H9 (cell line): Measurements from ENCODE around the gene AREG. TPM values are rescaled to one million over a fixed set of nuclear protein-coding genes. Genes with fewer than 3 reads are reported as not detected.

Source experiments
- DNase-seq: peaks from one replicate; pipeline ENCODE4 v3.0.0-alpha.2; 2017
- H2AFZ ChIP-seq: one replicate; pipeline ENCODE4 v1.6.1; 2013; ENCODE audit warnings: mild to moderate bottlenecking, low read length, control low read depth, moderate library complexity
- H2AK5ac ChIP-seq: 2 replicates; pipeline ENCODE4 v1.6.1; 2013; ENCODE audit warnings: low read length, control low read depth, mixed read lengths; ENCODE audit not compliant: insufficient read length
- H2BK120ac ChIP-seq: one replicate; pipeline ENCODE4 v1.6.1; 2013; ENCODE audit warnings: low read depth, mild to moderate bottlenecking, low read length, control low read depth, inconsistent platforms; ENCODE audit not compliant: poor library complexity, severe bottlenecking
- H2BK12ac ChIP-seq: 2 replicates; pipeline ENCODE4 v1.6.1; 2013; ENCODE audit warnings: low read length, control low read depth, mixed read lengths, low read depth; ENCODE audit not compliant: insufficient read length
- H2BK15ac ChIP-seq: 2 replicates; pipeline ENCODE4 v1.6.1; 2013; ENCODE audit warnings: low read depth, low read length, control low read depth
- H2BK20ac ChIP-seq: one replicate; pipeline ENCODE4 v1.6.1; 2013; ENCODE audit warnings: low read depth, mild to moderate bottlenecking, low read length, control low read depth, inconsistent platforms; ENCODE audit not compliant: poor library complexity, severe bottlenecking
- H2BK5ac ChIP-seq: 2 replicates; pipeline ENCODE4 v1.6.1; 2013; ENCODE audit warnings: low read length, control low read depth, mixed read lengths; ENCODE audit not compliant: insufficient read length
- H3K14ac ChIP-seq: 2 replicates; pipeline ENCODE4 v1.6.1; 2013; ENCODE audit warnings: low read length, control low read depth; ENCODE audit not compliant: insufficient read depth
- H3K18ac ChIP-seq: 2 replicates; pipeline ENCODE4 v1.6.1; 2013; ENCODE audit warnings: low read depth, mild to moderate bottlenecking, mixed read lengths, low read length, control low read depth; ENCODE audit not compliant: insufficient read length
- H3K23ac ChIP-seq: 2 replicates; pipeline ENCODE4 v1.6.1; 2013; ENCODE audit warnings: low read length, control low read depth, mixed read lengths, low read depth; ENCODE audit not compliant: insufficient read length
- H3K23me2 ChIP-seq: 2 replicates; pipeline ENCODE4 v1.6.1; 2013; ENCODE audit warnings: low read depth, mild to moderate bottlenecking, mixed read lengths, low read length, control low read depth; ENCODE audit not compliant: insufficient read length, poor library complexity, severe bottlenecking
- H3K27ac ChIP-seq: 2 replicates; pipeline ENCODE4 v1.5.1; 2013; ENCODE audit warnings: low read length, control low read depth, mixed read lengths, low read depth; ENCODE audit not compliant: insufficient read length
- H3K27me3 ChIP-seq: 2 replicates; pipeline ENCODE4 v1.6.1; 2013; ENCODE audit warnings: low read length, control low read depth, inconsistent platforms; ENCODE audit not compliant: insufficient read depth
- H3K4ac ChIP-seq: 2 replicates; pipeline ENCODE4 v1.6.1; 2013; ENCODE audit warnings: low read depth, mild to moderate bottlenecking, control low read depth, inconsistent platforms, low read length, moderate library complexity
- H3K4me1 ChIP-seq: 2 replicates; pipeline ENCODE4 v1.6.1; 2013; ENCODE audit warnings: low read length, control low read depth, inconsistent platforms; ENCODE audit not compliant: insufficient read depth
- H3K4me2 ChIP-seq: 2 replicates; pipeline ENCODE4 v1.6.1; 2013; ENCODE audit warnings: low read length, control low read depth, mixed read lengths; ENCODE audit not compliant: insufficient read length, insufficient read depth
- H3K56ac ChIP-seq: 2 replicates; pipeline ENCODE4 v1.6.1; 2013; ENCODE audit warnings: low read depth, mild to moderate bottlenecking, mixed read lengths, low read length, control low read depth; ENCODE audit not compliant: insufficient read length
- H3K79me1 ChIP-seq: 2 replicates; pipeline ENCODE4 v1.6.1; 2013; ENCODE audit warnings: low read depth, mild to moderate bottlenecking, moderate library complexity, low read length, control low read depth, inconsistent platforms; ENCODE audit not compliant: insufficient read depth, poor library complexity, severe bottlenecking
- H3K79me2 ChIP-seq: 2 replicates; pipeline ENCODE4 v1.6.1; 2013; ENCODE audit warnings: low read length, control low read depth, inconsistent platforms; ENCODE audit not compliant: insufficient read depth
- H3K9ac ChIP-seq: 2 replicates; pipeline ENCODE4 v1.6.1; 2013; ENCODE audit warnings: low read length, control low read depth, mixed read lengths; ENCODE audit not compliant: insufficient read length; ENCODE audit errors: extremely low read depth
- H3K9me3 ChIP-seq: one replicate; pipeline ENCODE4 v1.6.1; 2013; ENCODE audit warnings: low read depth, low read length, inconsistent platforms; ENCODE audit not compliant: control insufficient read depth
- H3T11ph ChIP-seq: one replicate; pipeline ENCODE4 v1.6.1; 2013; ENCODE audit warnings: mild to moderate bottlenecking, low read length, control low read depth, inconsistent platforms
- H4K20me1 ChIP-seq: one replicate; pipeline ENCODE4 v1.6.1; 2013; ENCODE audit not compliant: control insufficient read depth, insufficient read length, insufficient read depth
- H4K5ac ChIP-seq: 2 replicates; pipeline ENCODE4 v1.6.1; 2013; ENCODE audit warnings: low read depth, mild to moderate bottlenecking, mixed read lengths, low read length, control low read depth; ENCODE audit not compliant: insufficient read length
- H4K8ac ChIP-seq: replicated peaks from 2 replicates; pipeline ENCODE4 v1.6.1; 2013; ENCODE audit warnings: low read length, control low read depth, mixed read lengths, low read depth; ENCODE audit not compliant: insufficient read length
- H4K91ac ChIP-seq: 2 replicates; pipeline ENCODE4 v1.6.1; 2013; ENCODE audit warnings: low read depth, mild to moderate bottlenecking, moderate library complexity, mixed read lengths, low read length, control low read depth; ENCODE audit not compliant: insufficient read length
- H3K27ac Mint-ChIP-seq, 3 experiments: 2 replicates in 2 of 3; 3 replicates in 1 of 3; pipeline ENCODE4 v1.8.0; 2020 to 2021; ENCODE audit warnings: mixed read lengths in 3 of 3, mild to moderate bottlenecking in 1 of 3, moderate library complexity in 1 of 3
- H3K27me3 Mint-ChIP-seq: 2 replicates; pipeline ENCODE4 v1.8.0; 2021; ENCODE audit warnings: low read depth, mild to moderate bottlenecking, moderate library complexity, mixed read lengths
- H3K36me3 Mint-ChIP-seq, 3 experiments: 2 replicates in 2 of 3; 3 replicates in 1 of 3; pipeline ENCODE4 v1.8.0; 2020 to 2021; ENCODE audit warnings: low read depth in 3 of 3, mixed read lengths in 3 of 3; ENCODE audit not compliant: insufficient read depth in 1 of 3
- H3K4me1 Mint-ChIP-seq, 2 experiments: 2 replicates each; pipeline ENCODE4 v1.8.0; 2020; ENCODE audit warnings: mixed read lengths in 2 of 2
- H3K4me3 Mint-ChIP-seq, 2 experiments: 2 replicates in 1 of 2; 3 replicates in 1 of 2; pipeline ENCODE4 v1.8.0; 2020 to 2021; ENCODE audit warnings: mild to moderate bottlenecking in 2 of 2, mixed read lengths in 2 of 2, moderate library complexity in 1 of 2
- H3K9me3 Mint-ChIP-seq, 2 experiments: 2 replicates in 1 of 2; 3 replicates in 1 of 2; pipeline ENCODE4 v1.8.0; 2020; ENCODE audit warnings: mild to moderate bottlenecking in 2 of 2, mixed read lengths in 2 of 2, moderate library complexity in 1 of 2
- WGBS: extraction: QIAGEN DNeasy Blood & Tissue Kit; methylation state at CpG from one replicate; pipeline ENCODE4 v1.1.7; 2013; ENCODE audit warnings: missing lambda C conversion rate, low lambda C conversion rate, mixed read lengths; ENCODE audit not compliant: insufficient read length; ENCODE audit errors: extremely low coverage; 5-methylcytosine and 5-hydroxymethylcytosine counted together
- total RNA-seq: library from RNA; stranded (reverse); gene quantifications from 2 replicates; pipeline ENCODE4 v1.2.1, GENCODE V29; 2021
- TF ChIP-seq, protein P1 (sequence below): fragments of 200-600 bp; sonication (generic); conservative IDR thresholded peaks from 3 replicates; pipeline ENCODE4 v1.8.0; 2021; ENCODE audit warnings: antibody characterized with exemption, mild to moderate bottlenecking

AREG gene
- total RNA-seq, 1 experiment from 2014 or later: 0.28 TPM

GRCh38 chr4:74503580-74503979 is 58.6 kb downstream of the AREG start:
- no peak overlapping the region for H3K9ac ChIP-seq
- H4K8ac ChIP-seq: no peak overlapping the region
- no peak overlapping the region for H3K4ac ChIP-seq
- H4K91ac ChIP-seq: no peak overlapping the region
- no peaks in the 10 kb centered on the region for H3K4me1 ChIP-seq
- no peak overlapping the region for H2BK20ac ChIP-seq
- H3K9me3 ChIP-seq: no peaks in the 10 kb centered on the region
- H3K4me2 ChIP-seq: no peak overlapping the region
- no peak overlapping the region for H2BK5ac ChIP-seq
- H2BK15ac ChIP-seq: no peak overlapping the region
- no peak overlapping the region for H4K5ac ChIP-seq
- Mint-ChIP-seq H3K4me3 (no peak overlapping the region), H3K36me3 (no peaks in the 10 kb centered on the region), H3K27me3 (no peaks in the 10 kb centered on the region), H3K27ac (no peak overlapping the region), H3K9me3 (peaks cover 0 to 4% of the 10 kb centered on the region in 2 experiments; a peak in 2 of 5 replicates), H3K4me1 (no peaks in the 10 kb centered on the region)
- no peak overlapping the region for H3K27ac ChIP-seq
- H2BK12ac ChIP-seq: no peak overlapping the region
- H3K56ac ChIP-seq: no peak overlapping the region
- no peaks in the 10 kb centered on the region for H3K23me2 ChIP-seq
- TF ChIP-seq, protein P1, sequence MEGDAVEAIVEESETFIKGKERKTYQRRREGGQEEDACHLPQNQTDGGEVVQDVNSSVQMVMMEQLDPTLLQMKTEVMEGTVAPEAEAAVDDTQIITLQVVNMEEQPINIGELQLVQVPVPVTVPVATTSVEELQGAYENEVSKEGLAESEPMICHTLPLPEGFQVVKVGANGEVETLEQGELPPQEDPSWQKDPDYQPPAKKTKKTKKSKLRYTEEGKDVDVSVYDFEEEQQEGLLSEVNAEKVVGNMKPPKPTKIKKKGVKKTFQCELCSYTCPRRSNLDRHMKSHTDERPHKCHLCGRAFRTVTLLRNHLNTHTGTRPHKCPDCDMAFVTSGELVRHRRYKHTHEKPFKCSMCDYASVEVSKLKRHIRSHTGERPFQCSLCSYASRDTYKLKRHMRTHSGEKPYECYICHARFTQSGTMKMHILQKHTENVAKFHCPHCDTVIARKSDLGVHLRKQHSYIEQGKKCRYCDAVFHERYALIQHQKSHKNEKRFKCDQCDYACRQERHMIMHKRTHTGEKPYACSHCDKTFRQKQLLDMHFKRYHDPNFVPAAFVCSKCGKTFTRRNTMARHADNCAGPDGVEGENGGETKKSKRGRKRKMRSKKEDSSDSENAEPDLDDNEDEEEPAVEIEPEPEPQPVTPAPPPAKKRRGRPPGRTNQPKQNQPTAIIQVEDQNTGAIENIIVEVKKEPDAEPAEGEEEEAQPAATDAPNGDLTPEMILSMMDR: no peak
- H2BK120ac ChIP-seq: no peak overlapping the region
- no peak overlapping the region for H3T11ph ChIP-seq
- no peak overlapping the region for H3K23ac ChIP-seq
- no peaks in the 10 kb centered on the region for H3K79me1 ChIP-seq
- H3K27me3 ChIP-seq: no peaks in the 10 kb centered on the region
- WGBS: no CpG with 5 or more reads among the region's 2 CpGs
- H2AK5ac ChIP-seq: no peak overlapping the region
- no peak for DNase-seq
- no peak overlapping the region for H3K18ac ChIP-seq
- no peak overlapping the region for H3K14ac ChIP-seq
- no peaks in the 10 kb centered on the region for H4K20me1 ChIP-seq
- no peak overlapping the region for H2AFZ ChIP-seq
- no peaks in the 10 kb centered on the region for H3K79me2 ChIP-seq
